ENCODE measurements around the gene DHRS3. TPM values are rescaled to one million over a fixed set of nuclear protein-coding genes. Genes with fewer than 3 reads are reported as not detected.

DHRS3 gene
- total and polyA plus RNA-seq, 2 donors (not counting 3 experiments of a cell fraction or from before 2014, with no cell fraction given): 54.3 to 75.2 TPM

DNA sequence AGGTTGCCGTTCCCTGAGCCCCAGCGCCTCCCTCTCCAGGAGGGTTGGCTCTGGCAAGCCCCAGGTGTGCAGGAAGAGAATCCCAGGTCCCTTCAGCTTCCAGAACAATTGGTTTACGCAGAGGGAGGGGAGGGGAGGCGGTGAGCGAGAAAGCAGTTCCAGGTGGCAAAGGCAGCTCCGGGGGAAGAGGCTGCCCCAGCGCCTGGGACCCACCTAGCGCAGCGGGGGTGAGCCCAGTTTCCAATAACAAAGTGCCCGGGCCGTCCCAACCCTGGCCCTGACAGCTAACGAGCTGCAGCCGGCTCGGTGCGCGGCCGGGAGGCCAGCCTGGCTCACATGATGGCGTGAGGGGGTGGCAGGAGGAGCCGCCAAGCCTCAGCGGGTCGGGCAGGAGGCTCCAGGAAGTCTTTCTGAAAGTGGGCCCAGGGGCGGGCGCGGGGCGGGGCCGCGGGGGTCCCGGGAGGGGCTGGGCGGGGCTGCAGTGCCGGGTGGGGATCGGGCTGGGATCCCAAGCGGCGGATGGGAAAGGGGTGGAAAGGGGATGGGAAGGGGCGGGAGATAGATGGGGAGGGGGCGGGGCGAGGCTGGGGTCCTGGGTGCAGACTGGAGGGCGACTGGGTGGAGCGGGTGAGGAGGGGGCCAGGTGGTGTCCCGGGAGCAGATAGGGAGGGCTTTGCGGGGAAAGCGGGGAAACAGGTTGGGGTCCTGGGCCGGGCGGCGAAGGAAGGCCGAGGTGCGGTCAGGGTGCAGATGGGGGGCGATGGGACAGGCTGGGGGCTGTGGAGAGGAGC lies 22.8 kb downstream of the DHRS3 start:
- Histone ChIP-seq H3K9me3 (replicated peaks; ENCODE audit: control insufficient read depth, insufficient read depth, low read length) (no peaks in the 10 kb centered on the region), H3K4me2 (ENCODE audit: insufficient read depth, low read length) (peak overlapping the region; percentile 9), H3K79me2 (ENCODE audit: control insufficient read depth, insufficient read depth, low read length) (no peaks in the 10 kb centered on the region), H3K9me1 (replicated peaks; ENCODE audit: control insufficient read depth, extremely low read depth, insufficient read depth, low read length) (no peaks in the 10 kb centered on the region), H3K9ac (replicated peaks; ENCODE audit: extremely low read depth, insufficient read depth, low read length) (peak overlapping the region; percentile 36), H3K36me3 (ENCODE audit: control insufficient read depth in 2 of 2, extremely low read depth in 1 of 2, insufficient read depth in 2 of 2, low read length in 2 of 2) (peaks cover 0 to 7% of the 10 kb centered on the region in 2 experiments), H2AFZ (ENCODE audit: low read depth, low read length) (no peak overlapping the region), H3K27me3 (ENCODE audit: control insufficient read depth in 2 of 2, insufficient read depth in 2 of 2, low read length in 2 of 2) (no peaks in the 10 kb centered on the region), H3K27ac (ENCODE audit: insufficient read depth, low read depth, low read length) (peak overlapping the region; percentile 51), H3K4me3 (replicated peaks in 1 of 3; ENCODE audit: insufficient read depth in 1 of 3, low read depth in 1 of 3, low read length in 3 of 3) (no peak overlapping the region), H4K20me1 (replicated peaks; ENCODE audit: control insufficient read depth, extremely low read depth, insufficient read depth, low read length) (no peaks in the 10 kb centered on the region), H3K4me1 (ENCODE audit: control insufficient read depth, extremely low read depth, insufficient read depth, low read length) (peaks cover 28% of the 10 kb centered on the region)
- FAIRE-seq (no peak), DNase-seq (ENCODE audit: low read depth, low spot score) (peak; percentile 41)
- intact Hi-C loops (cut with micrococcal nuclease): loop anchor here (5.0 kb wide), 1 partner anchor 53 kb away; no protein-coding TSS in a partner anchor
- CTCF ChIA-PET: interaction anchor here (0.8 to 2.0 kb wide), 14 partner anchors 9 to 280 kb away, joined by 3 to 16 read pairs (median 4); partner anchors contain the start of gene DHRS3
- no TSS peak for BruUV-seq (replicated peaks)
- dilution Hi-C loops (cut with MboI; ENCODE audit: extremely low pct_ligation_motif_present, low sequenced_read_pairs): no loop called here
- POLR2A ChIA-PET: interaction anchor here (1.3 to 1.6 kb wide), 3 partner anchors 23 to 161 kb away, joined by 4 to 9 read pairs (median 4); partner anchors contain the start of gene DHRS3
- TF ChIP-seq POLR2A (IDR thresholded peaks at IDR 0.05; ENCODE audit: low read depth, low read length) (no peak), MYC (IDR thresholded peaks at IDR 0.05; ENCODE audit: low read depth, low read length) (no peak), FOS (IDR thresholded peaks at IDR 0.05; ENCODE audit: borderline replicate concordance, insufficient read depth, low read length) (no peak), GATA2 (IDR thresholded peaks at IDR 0.05; ENCODE audit: insufficient read depth, insufficient read length, low read depth, low read length) (no peak), POLR2AphosphoS5 (IDR thresholded peaks at IDR 0.05; ENCODE audit: insufficient read depth, low read depth, low read length) (no peak), EZH2 (IDR thresholded peaks at IDR 0.05; ENCODE audit: borderline replicate concordance, low read depth, low read length, severe bottlenecking) (no peak), JUN (IDR thresholded peaks at IDR 0.05; ENCODE audit: borderline replicate concordance, insufficient read depth, insufficient read length, low read depth) (no peak)
- TF ChIP-seq, protein P1, sequence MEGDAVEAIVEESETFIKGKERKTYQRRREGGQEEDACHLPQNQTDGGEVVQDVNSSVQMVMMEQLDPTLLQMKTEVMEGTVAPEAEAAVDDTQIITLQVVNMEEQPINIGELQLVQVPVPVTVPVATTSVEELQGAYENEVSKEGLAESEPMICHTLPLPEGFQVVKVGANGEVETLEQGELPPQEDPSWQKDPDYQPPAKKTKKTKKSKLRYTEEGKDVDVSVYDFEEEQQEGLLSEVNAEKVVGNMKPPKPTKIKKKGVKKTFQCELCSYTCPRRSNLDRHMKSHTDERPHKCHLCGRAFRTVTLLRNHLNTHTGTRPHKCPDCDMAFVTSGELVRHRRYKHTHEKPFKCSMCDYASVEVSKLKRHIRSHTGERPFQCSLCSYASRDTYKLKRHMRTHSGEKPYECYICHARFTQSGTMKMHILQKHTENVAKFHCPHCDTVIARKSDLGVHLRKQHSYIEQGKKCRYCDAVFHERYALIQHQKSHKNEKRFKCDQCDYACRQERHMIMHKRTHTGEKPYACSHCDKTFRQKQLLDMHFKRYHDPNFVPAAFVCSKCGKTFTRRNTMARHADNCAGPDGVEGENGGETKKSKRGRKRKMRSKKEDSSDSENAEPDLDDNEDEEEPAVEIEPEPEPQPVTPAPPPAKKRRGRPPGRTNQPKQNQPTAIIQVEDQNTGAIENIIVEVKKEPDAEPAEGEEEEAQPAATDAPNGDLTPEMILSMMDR (IDR thresholded peaks at IDR 0.05; ENCODE audit: extremely low read depth in 1 of 2, insufficient read depth in 1 of 2, low read depth in 1 of 2, low read length in 2 of 2): no peak
- TF ChIP-seq, protein P2, sequence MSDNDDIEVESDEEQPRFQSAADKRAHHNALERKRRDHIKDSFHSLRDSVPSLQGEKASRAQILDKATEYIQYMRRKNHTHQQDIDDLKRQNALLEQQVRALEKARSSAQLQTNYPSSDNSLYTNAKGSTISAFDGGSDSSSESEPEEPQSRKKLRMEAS (IDR thresholded peaks at IDR 0.05; ENCODE audit: insufficient read depth, insufficient read length): no peak
